Right lobe of liver (tissue), 4 donors: ENCODE measurements around the gene MLLT1.

Experiments used
- CTCF ChIP-seq, 4 donors: fragments of 200-600 bp in 3 of 4; fragments of 450-650 bp in 1 of 4; IDR thresholded peaks; one replicate each; pipeline versions ENCODE4 v1.5.1 to v1.8.0; 2016 to 2022; ENCODE audit warnings: antibody characterized with exemption in 4 of 4, mild to moderate bottlenecking in 2 of 4
- POLR2A ChIP-seq: fragments of 450-650 bp; IDR thresholded peaks from one replicate; pipeline ENCODE4 v1.6.1; 2017; ENCODE audit warnings: antibody characterized with exemption, mild to moderate bottlenecking
- donor health status: DM: no; HTN: no; CAD: no.
- donor health status: DM: no; HTN: no; CAD: no.
- donor health status: DM: no; HTN: yes; CAD: no.

GRCh38 chr19:6232601-6233055 is 47.1 kb downstream of the MLLT1 start:
- TF ChIP-seq CTCF (IDR thresholded peaks at IDR 0.05) (no peak), POLR2A (no peak)
